ENCODE data around the gene CLIP4.
"Not testable (repeated sequence)": the region's sequence is repeated elsewhere in the genome, so short reads cannot be mapped to it uniquely, and the experiment has no call there.

CLIP4 gene

DNA sequence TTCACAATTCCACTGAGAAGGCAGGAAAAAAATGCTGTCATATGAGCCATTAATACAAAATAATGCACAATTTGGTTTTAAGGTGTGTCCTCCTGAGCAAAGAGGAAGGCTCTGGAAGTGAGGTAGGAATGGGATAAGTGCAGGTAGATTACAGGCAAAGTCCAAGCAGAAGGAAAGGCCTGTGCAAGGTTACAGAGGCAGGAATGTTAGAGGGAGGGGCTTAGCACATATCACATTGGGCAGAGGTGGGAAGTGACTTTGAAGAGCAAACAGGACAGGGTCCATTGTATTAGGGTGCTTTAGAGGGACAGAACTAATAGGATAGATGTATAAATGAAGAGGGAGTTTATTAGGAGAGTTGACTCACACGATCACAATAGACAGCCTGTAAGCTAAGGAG is 14.7 kb upstream of the CLIP4 start:
- DNase-seq, result no peak

DNA sequence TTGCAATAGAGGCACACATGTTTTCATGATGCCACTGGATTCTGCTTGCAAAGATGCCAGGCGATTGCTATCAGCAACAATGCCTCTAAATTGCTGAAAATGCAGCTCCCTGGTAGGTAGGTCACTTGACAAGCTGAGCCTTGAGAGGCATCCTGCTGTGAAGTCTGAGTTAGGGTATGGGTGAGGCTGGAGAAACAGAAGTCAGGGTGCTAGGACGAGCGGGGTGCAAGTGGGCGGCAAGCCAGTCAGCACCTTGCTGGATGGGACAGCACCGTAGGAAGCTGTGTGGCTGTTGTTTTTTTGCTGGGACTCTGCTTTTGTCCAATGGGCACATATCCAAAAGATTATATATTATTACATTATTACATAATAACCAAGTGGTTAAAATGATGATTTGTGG is 10.5 kb upstream of the CLIP4 start:
- DNase-seq, result no peak

DNA sequence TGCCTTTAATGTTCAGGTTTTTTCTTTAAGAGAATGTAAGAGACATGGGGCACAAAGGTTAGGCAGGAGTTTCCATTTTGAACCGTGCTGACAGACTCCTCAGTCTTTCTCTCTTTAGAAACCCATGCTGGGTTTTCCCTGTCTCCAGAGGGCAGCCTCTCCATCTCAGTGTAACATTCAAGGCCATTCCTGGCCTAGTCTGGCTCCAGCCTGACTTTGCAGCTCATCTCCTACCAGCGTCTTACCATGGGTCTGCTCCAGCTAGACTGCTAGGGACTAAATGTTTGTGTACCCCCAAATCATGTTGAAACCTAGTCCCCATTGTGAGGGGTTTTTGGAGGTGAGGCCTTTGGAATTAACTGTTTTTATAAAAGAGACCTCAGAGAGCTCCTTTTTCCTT is 9.8 kb upstream of the CLIP4 start:
- no peak for DNase-seq

DNA sequence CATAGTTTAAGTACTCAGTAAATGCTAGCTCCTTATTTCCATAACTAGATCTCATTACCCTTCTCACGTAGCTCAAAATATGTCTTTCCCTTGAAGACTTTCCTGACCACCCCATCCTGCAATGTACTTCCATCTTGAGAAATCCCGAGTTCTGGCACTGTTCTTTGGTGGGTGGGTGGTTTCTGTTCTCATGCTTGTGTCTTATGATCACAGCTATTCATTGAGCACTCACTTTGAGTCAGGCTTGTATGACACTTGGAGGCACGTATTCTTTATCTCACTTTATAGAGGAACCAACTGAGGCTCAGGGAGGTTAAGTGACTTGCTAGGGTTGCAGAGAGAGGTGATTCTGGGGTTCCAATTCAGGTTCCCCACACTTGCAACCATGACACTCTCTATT is 9.0 kb upstream of the CLIP4 start:
- DNase-seq, result no peak

DNA sequence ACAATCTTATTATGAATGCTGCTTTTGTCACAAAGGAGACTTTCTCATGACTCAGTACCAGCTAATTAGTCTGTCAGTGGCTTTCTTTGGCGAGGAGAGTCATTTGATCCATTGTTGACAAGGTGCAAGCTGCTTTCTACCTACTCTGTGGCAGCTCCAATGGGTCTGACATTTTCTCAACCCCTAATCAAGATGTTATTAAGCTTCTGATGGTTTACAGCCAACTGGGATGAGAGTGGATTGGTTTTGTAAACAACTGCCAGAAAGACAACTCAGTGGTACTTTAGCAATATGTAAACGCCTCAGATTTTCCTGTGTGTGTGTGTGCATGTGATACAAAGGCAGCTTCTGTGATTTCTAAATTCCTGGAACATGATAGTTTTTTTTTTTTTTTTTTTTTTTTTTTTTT is 8.2 kb upstream of the CLIP4 start:
- DNase-seq, result no peak

DNA sequence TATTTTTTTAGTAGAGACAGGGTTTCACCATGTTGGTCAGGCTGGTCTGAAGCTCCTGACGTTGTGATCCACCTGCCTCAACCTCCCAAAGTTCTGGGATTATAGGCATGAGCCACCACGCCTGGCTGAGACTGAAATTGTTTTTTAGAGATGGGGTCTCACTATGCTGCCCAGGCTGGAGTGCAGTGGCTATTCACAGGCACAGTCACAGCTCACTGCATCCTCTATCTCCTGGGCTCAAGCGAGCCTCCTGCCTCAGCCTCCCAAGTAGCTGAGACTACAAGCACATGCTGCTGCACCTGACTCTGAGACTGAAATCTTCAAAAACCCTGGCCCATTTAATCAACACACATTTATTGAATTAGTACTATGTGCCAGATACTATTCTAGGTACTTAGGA is 7.7 kb upstream of the CLIP4 start:
- DNase-seq, result not testable (repeated sequence)

DNA sequence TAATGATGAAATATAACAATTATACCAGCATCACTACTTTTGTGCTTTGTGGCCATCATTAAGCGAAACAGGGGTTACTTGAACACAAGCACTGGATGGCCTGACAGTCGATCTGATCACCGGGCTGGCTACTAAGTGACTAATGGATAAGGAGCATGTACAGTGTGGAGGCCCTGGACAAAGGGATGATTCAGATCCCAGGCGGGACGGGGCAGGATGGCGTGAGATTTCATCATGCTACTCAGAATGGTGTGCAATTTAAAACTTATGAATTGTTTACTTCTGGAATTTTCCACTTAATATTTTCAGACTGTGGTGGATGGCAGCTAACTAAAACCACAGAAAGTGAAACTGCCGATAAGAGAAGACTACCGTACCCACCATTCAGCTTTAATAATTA is 7.0 kb upstream of the CLIP4 start:
- no peak for DNase-seq

DNA sequence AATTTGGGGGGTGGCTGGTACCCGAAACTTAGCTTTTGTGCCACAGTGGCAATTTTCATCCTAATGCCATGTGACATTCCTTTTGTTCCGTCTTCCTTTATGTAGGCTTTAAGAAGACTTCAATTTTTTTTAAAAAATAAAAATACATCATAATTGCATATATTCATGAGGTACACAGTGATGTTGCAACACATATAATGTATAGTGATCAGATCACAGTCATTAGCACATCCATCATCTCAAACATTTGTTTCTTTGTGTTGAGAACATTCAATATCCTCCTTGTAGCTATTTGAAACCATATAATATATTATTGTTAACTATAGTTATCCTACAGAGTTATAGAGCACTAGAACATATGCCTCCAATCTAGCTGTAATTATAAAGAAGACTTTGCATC is 6.0 kb upstream of the CLIP4 start:
- DNase-seq, result no peak

DNA sequence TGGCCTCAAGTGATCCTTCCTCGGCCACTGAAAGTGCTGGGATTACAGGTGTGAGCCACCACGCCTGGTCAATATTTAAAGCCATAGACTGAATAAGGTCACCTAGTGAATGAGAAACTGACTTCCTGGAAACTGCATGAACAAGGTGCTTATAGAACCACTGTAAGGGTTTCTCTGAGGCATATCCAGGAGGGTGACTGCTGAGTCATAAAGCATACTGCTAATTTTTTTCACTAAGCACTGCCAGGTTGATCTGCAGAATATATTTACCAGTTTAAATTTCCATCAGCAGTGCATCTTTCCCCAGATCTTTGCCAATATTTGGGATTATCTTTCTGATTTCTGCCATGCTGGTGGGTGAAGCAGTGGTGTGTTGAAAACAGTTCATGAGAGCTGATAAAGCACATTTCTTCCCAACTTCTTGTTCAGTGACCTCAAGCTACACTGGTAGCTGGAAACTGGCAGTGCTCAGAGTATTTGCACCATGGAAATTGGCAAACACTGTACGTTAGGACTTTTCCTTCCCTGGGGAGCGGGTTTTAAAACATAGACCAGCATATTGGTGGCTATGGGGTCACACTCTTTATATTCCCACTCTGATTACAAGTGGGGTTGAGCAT is 4.2 kb upstream of the CLIP4 start:
- DNase-seq, result no peak

DNA sequence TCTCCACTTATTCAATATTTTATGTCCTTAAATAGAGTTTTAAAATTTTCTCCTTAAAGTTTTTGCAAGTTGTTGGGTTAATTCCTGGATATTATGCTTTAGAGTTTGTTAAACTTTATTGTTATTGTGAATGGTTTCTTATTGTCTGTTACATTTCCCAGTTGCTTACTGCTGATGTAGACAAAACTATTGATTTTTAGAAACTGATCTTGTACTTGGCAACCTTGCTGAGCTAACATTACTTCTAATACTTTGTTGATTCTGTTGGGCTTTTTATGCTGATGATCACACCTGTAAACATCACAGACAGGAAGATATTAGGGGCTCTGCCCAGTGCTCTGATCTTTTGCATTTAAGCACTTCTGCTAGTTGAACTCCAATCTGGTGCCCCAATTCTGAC is 2.8 kb upstream of the CLIP4 start:
- DNase-seq, result no peak

DNA sequence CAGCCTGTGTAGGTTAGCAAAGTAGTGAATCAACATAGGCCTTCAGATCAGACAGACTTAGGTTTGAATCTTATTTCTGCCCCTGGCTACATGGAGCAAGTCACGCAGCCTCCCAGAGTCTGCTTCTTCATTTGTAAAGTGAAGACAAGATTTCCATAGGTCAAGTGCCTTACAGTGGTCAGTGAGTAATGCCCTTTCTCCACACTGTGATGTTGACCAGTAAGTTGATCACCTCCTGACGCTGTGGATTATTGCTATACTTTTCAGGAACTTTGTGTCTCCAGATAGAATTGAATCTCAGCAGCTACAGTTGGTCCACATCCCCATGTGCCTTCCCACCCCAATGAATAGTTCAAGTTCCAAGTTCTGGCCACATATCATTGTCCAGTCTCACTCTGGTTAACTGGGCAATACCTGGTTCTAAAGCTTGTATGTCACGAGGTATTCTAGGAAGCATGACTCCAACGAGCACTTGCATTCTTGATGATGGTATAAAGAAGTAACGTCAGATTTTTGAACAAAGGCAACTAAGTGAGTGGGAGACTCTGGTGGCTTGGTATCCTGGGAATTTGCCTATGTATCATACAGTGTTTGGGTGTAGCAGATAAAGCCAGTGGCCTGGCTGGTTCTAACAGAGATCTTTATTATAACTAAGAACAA is 2.1 kb upstream of the CLIP4 start:
- no peak for DNase-seq

DNA sequence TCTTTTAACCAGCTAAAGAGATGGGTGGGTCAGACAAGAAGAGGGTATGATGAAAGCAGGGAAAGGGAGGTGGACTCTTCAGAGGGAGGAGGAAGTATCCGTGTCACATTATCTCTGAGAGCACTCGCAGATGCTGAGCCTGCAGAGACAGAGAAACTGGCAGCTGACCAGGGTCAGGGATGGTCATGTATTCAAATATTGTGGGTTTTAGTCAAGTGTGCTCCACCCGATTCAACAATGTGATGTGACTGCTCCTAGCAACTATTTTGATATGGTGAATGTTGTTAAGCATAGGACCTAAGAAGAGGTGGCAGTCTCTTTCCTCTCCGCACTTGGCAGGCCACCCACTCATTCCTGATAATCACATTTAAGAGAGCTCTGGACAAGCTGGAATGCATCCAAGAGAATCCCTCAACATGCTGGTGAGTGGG is 1.3 kb upstream of the CLIP4 start:
- no peak for DNase-seq

DNA sequence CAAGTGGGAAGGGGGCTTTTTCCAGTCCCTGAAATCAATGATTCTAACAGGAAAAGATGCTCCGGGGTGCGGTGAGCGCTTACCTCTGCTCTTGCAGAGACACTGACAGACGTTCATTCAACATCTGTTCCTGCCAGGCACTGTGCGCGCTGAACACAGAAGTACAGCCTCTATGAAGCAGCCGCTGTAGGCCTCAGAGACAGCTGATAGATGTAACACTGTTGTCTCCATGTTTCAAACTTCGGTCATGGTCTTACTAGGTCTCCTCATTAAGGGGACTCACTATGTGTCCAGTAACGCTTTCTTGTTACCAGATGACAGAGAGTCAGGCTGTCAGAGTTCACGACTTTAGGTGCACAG is 649 bp upstream of the CLIP4 start:
- DNase-seq, result no peak

DNA sequence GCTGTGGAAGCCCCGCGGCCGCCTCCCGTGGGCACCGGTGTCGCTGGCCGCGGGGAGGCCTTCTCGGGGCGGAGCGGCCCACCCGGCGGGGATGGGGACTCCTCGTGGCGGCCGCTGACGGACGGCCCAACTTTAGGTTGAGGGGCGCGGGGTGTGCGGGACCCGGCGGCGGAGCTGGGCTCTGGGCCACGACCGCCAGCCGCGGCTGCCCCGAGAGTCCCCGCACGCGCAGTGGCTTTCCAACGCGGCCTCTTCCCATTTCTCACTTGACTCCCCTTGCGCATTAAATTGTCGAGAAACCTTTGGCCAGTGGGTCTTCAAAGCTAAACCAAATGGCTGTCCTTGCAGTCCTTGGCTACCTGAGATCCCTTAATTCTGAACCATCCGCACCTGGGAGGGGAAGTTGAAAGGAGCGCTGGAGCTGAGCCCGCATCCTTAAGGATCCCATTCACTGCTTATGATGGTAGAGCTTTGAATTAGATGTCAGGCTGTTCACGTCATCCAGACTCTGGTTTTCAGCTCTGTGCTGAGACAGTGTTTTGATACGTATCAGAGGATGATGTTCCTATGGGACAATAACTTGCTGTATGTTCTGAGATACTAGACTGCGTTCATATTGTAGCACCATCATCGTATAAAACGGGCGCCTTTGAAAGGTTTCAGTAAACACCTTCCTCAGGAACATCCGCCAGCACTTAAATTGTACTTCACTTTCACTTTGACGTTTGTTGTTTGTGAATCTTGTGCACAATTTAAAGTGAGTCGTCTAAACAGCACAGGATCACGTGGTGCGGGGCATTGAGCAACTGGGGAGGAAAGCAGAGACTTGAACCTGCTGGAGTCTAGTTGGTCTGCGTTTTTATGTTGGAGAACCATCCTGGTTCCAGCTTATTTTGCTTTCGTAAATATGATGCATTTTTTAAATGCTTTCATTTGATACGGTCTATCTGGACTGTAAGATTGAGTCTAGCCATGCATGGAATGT is 874 bp downstream of the CLIP4 start:
- DNase-seq, result no peak

DNA sequence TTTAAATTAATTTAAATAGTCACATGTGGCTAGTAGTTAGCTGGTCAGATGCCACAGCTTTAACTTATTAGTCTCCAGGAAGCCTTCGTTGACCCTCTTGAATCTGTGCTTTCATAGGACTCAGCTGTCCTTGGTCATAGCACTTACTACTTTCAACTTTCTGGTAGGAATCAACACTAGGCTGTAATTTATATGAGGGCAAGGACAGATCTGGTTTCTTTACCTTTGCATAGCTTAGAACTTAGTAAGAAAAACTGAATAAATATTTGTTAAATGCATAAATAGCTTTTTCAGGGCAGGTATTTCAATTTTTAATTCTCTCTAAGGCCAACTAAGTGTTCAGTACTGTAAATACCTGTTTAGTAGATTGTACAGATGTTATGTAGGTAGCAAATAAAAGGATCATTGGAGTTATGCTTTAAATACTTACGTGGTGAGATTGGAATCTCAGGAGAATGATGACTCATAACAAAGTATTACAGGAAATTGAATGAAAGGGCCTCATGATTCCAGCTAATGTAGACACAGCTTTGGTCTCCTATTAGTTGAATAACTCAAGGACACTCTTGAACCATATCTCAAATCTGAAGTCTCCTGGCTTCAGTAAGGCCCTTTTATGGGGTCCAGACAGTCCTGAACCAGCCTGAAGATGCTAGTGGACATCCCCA is 2.6 kb downstream of the CLIP4 start:
- no peak for DNase-seq

DNA sequence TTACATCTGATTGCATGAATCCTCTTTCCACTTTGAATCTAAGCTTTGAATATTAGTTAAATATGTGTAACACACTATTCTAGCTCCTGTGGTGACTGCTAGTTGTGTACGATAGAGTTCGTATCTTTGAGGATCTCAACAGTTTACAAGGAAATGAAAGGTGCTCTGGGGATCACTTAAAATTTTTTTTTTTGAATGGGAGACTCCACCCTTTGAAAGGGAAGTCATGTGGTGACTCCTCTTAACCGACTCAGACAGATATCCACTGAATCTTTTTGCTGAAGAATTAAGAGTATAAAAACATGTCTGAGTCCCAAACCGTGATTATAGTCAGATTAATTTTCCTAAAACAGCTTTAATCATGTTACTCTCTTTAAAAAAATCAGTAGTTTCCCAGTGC is 4.0 kb downstream of the CLIP4 start:
- DNase-seq, result no peak

DNA sequence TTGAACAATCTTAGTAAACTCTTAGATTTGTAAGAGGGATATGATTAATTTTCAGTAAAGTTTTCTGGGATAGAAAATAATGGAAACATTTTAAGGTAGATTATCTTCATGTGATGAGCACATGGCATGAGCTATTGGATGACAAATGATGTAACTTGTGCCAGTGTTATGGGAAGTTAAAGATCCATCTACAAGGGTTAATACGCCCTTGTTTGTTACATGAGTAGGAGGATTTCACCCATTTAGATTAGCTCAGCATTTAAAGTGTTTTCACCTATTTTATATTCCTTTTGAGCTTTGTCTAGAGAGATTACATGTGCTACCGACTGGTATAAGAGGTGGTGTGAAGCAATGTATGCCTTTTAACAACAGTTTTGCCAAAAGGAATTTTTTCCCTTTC is 5.6 kb downstream of the CLIP4 start:
- DNase-seq, result no peak

DNA sequence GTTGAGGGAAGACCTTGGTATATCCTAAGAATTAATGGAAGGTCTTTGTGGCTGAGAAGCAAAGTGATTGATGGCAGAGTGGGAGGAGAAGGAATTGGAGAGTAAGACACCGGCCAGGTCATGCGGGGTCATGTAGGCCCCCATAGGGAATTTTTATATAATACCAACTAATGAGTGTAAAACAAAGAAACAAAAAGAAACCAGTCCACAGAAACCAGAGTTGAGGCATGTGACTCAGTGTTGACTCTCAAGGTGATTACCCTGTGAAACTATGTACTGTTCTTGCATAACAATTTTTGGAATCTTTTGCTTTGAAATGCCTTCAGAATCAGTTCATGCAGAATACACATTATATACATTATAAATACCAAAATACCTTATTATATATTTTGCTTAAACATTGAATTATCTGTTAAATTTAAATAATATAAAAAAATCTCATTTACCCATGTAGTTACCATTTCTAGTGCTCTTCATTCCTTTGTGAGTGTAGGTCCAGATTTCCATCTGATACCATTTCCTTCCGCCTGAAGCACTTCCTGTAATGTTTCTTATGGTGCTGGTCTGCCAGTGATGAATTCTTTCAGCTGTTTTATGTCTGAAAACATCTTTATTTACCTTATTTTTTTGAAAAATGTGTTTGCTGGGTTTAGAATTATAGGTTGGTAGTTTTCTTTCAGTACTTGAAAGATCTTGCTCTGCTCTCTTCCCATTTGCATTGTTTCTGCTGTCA is 8.6 kb downstream of the CLIP4 start:
- no peak for DNase-seq

DNA sequence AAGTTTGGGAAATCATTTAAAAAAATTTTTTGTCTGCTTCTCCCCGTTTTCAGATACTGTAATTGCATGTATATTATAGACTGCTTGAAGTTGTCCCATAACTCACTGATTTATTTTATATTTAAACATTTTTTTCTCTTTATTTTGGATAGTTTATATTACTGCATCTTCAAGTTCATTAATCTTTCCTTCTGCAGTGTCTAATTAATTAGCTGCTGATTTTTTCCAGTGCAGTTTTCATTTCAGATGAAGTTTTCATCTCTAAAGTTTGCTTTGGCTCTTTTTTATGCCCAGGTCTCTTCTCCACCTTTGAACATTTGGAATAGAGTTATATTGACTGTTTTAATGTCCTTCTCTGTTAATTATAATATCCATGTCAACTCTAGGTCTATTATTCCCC is 9.3 kb downstream of the CLIP4 start:
- DNase-seq, result no peak

DNA sequence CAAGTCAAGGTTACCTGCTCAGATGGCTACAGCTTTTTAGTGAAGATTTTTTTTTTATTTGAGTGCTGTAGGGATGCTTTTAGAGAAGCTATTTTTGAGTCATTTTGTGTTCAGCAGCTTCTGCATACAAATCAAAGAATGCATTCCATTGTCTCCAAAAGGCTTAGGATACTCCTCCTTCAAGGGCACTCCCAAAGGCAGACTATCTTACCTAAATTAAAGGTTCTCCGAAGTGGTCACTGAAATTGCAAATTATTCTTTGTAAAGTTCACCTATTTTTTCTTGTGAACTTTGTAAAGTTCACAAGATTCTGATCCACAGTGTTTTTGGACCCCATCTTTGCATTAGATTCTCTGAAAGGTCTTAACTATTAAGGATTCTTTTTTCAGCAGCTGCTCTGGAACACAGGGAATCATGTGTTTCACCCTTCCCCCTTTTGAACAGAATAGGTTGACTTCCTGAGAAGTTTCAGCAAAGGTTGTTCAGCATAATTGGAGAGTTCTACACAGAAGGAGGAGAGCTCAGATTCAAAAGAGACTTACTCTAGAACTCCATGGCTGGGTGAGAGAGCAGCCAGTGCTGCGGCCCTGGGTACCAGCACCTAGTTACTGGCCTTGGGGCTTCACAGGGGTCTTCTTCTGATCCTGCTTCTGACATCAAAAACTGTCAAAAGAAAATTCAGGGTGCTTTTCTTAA is 14.5 kb downstream of the CLIP4 start:
- DNase-seq, result no peak

DNA sequence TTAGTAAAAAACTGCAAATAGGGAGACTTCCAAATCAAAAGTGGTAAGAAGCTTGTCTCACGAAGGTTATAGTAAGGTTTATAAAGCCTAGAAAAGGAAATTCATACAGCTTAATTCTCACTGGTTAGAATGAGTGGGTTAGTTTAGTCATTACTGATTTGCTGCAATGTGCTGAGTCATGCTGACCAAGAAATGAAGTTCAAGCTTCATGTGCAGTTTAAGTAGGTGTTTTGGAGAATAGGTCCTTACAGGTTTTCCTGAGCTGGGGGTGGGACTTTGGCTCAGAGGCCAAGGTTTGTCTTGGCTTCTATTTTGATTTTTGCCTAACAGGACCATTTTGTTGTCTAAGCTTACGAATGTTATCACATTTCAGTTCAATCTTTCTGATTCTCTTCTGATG is 15.1 kb downstream of the CLIP4 start:
- no peak for DNase-seq

DNA sequence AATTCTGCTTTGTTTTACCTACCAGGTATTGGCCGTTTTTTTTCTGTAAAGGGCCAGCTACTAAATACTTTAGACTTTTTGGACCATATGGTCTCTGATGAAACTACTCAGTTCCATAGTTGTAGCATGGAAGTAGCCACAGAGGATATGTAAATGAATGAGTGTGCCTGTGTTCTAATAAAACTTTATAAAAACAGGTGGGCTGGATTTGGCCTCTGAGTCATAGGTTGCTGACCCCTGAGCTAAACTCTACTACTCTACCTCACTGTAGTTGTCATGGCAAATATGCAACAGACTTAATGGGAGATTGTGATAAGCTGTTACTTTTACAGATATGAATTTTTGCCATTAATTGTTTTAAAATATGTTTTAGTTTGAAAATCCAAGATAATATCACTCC is 19.7 kb downstream of the CLIP4 start:
- DNase-seq, result no peak
